Left lung (tissue), 8 donors: ENCODE data around the gene FLT4. TPM values are rescaled to one million over a fixed set of nuclear protein-coding genes. Genes with fewer than 3 reads are reported as not detected.

Source experiments
- polyA plus RNA-seq, 6 donors: library from polyadenylated mRNA; unstranded; fragments of 120-200 nt; gene quantifications; one replicate each; pipeline ENCODE4 v1.2.1, GENCODE V29; 2013; ENCODE audit not compliant: insufficient read length in 6 of 6
- total RNA-seq, 2 donors: library from RNA; stranded (reverse); fragmentation: NEBNext Ultra II Directional; extraction: Animal tissue kit (Norgen Biotek cat#: 25700); gene quantifications; one replicate each; pipeline ENCODE4 v1.2.1, GENCODE V29; 2021
- donor health status: DM: no; HTN: yes; CAD: no.
- donor health status: DM: no; HTN: no; CAD: no.

Gene FLT4
- total and polyA plus RNA-seq, 8 donors: 21.7 to 48.5 (median 38.2) TPM

Other genes starting within 250 kb of the FLT4 start
- gene CNOT6, start 155.2 kb downstream of the FLT4 start, total RNA-seq: 10 to 100 TPM; 29.1 to 30.7 TPM
- 10 to 100 TPM; 48.3 to 58.3 (median 51.0) TPM for gene CNOT6, start 155.2 kb downstream of the FLT4 start, polyA plus RNA-seq
- 100 to 1,000 TPM in 1 of 2 donors, 10 to 100 TPM in 1; 88.8 to 104 TPM for gene SCGB3A1, start 58.1 kb downstream of the FLT4 start, total RNA-seq
- gene SCGB3A1, start 58.1 kb downstream of the FLT4 start, polyA plus RNA-seq: 1 to 10 TPM; 1.1 to 3.1 (median 2.2) TPM
- gene OR2Y1, start 90.5 kb upstream of the FLT4 start, total RNA-seq: not detected
- gene OR2Y1, start 90.5 kb upstream of the FLT4 start, polyA plus RNA-seq: not detected
- gene MGAT1, start 153.2 kb upstream of the FLT4 start, total RNA-seq: 100 to 1,000 TPM; 160 to 263 TPM
- gene MGAT1, start 153.2 kb upstream of the FLT4 start, polyA plus RNA-seq: 10 to 100 TPM; 70.6 to 98.4 (median 83.1) TPM
- 10 to 100 TPM; 21.4 to 22.1 TPM for gene ZFP62, start 211.7 kb upstream of the FLT4 start, total RNA-seq
- gene ZFP62, start 211.7 kb upstream of the FLT4 start, polyA plus RNA-seq: 10 to 100 TPM; 54.9 to 66.1 (median 60.6) TPM
- 1 to 10 TPM in 1 of 2 donors, under 1 TPM in 1; 0.47 to 1.8 TPM for gene BTNL8, start 249.6 kb upstream of the FLT4 start, total RNA-seq
- 1 to 10 TPM in 2 of 6 donors, under 1 TPM in 4; 0.48 to 1.1 (median 0.81) TPM for gene BTNL8, start 249.6 kb upstream of the FLT4 start, polyA plus RNA-seq